HUES64 (cell line): ENCODE data around the gene OR5H2.
A peak's percentile ranks its signal among the peaks of the same experiment; 100 is the strongest.

ENCODE experiments used
- H3K27ac ChIP-seq: 2 replicates; pipeline ENCODE4 v1.7.0; 2013; ENCODE audit warnings: low read depth, low read length, inconsistent platforms
- H3K27me3 ChIP-seq: 2 replicates; pipeline ENCODE4 v1.6.1; 2013; ENCODE audit warnings: mild to moderate bottlenecking, low read length; ENCODE audit not compliant: insufficient read depth
- H3K36me3 ChIP-seq: 2 replicates; pipeline ENCODE4 v1.6.1; 2013; ENCODE audit warnings: mild to moderate bottlenecking, low read length; ENCODE audit not compliant: insufficient read depth
- H3K4me1 ChIP-seq: 2 replicates; pipeline ENCODE4 v1.6.1; 2013; ENCODE audit warnings: mild to moderate bottlenecking, low read length, moderate library complexity; ENCODE audit not compliant: insufficient read depth
- H3K4me3 ChIP-seq: 2 replicates; pipeline ENCODE4 v1.5.1; 2013; ENCODE audit warnings: mild to moderate bottlenecking, low read length, moderate library complexity
- H3K9ac ChIP-seq: 2 replicates; pipeline ENCODE4 v1.6.1; 2013; ENCODE audit warnings: mild to moderate bottlenecking, low read depth, low read length
- H3K9me3 ChIP-seq: 2 replicates; pipeline ENCODE4 v1.6.1; 2013; ENCODE audit warnings: low read depth, low read length; ENCODE audit not compliant: insufficient read depth
- WGBS: fragments of 150-250, 120-280 bp; methylation state at CpG from one replicate; pipeline ENCODE4 v1.1.7; 2013; ENCODE audit warnings: missing lambda C conversion rate; 5-methylcytosine and 5-hydroxymethylcytosine counted together

OR5H2 gene

DNA sequence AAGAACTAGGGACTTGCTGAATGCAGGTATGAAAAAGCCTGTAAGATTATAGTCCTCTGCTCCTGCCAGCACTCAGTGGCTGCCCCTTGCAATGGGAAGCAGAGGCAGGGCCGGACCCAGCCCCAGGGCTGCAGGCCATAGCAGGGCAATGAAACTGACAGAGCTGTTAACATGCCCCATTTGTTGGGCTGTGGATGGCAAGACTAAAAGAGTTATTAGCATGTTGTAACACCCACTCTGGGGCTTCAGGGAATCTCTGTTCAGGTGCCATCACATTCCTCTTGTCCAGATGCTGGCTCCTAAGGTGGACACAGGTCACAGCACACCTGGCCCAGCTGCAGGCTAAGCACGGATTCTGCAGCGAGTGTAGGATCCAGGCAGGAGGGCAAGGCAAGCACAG, 7.4 kb upstream of the OR5H2 start:
- Histone ChIP-seq H3K4me3 (no peak overlapping the region), H3K9ac (no peak overlapping the region), H3K27ac (no peak overlapping the region), H3K9me3 (peaks cover 7% of the 10 kb centered on the region), H3K36me3 (no peaks in the 10 kb centered on the region), H3K4me1 (peaks cover 4% of the 10 kb centered on the region; the same call in 1 of the 2 replicates), H3K27me3 (no peaks in the 10 kb centered on the region)
- 96% methylated on average over 3 of the region's 3 CpGs for whole genome bisulfite sequencing

DNA sequence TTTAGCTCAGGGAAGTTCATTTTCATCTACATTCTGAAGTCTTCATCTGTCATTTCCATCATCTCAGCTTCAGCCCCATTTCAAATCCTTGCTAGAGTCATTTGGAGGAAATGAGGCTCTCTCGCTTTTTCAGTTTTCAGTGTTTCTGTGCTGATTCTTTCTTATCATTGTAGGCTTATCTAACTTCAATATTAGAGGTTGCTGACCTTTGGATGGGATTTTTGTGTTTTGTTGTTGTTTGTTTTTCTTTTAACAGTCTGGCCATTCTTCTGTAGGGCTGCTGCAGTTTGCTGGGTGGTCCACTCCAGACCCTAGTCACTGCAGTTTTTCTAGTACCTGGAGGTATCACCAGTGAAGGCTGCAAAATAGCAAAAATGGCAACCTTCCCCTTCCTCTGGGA, 8.6 kb downstream of the OR5H2 start:
- H3K9ac ChIP-seq: no peak overlapping the region
- H3K36me3 ChIP-seq: no peaks in the 10 kb centered on the region
- no peaks in the 10 kb centered on the region for H3K27me3 ChIP-seq
- no peaks in the 10 kb centered on the region for H3K9me3 ChIP-seq
- no peaks in the 10 kb centered on the region for H3K4me1 ChIP-seq
- no peak overlapping the region for H3K27ac ChIP-seq
- 100% methylated on average over 1 of the region's 1 CpG for WGBS
- no peak overlapping the region for H3K4me3 ChIP-seq

DNA sequence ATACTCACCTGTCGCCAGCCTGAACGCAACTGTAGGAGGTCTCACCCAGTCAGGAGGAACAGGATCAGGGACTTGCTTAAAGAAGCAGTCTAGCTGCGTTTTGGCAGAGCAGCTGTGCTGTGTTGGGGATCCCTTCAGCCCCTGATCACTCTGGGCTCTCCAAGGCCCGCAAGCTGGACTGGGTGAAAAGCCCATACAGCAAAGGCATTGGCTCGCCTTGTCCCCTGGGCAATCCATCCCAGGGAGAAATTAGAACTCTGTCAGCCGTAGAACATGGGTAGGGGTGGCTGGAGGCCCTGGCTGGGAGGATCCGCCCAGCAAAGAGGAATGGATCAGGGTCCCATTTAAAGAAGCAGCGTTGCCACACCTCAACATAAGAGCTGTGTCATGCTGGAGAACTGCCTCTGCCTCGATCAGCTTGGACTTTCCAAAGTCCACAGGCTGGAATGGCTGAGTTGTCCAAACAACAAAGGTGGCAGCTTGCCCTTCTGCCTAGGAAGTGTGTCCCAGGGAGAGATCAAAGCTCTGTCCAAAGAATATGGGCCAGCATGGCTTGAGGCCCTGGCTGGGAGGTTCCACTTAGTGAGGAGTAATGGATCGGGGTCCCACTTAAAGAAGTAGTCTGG, 9.1 kb downstream of the OR5H2 start:
- no peaks in the 10 kb centered on the region for H3K36me3 ChIP-seq
- no peaks in the 10 kb centered on the region for H3K27me3 ChIP-seq
- H3K9me3 ChIP-seq: no peaks in the 10 kb centered on the region
- H3K9ac ChIP-seq: no peak overlapping the region
- no peak overlapping the region for H3K27ac ChIP-seq
- 94% methylated on average over 10 of the region's 10 CpGs for WGBS
- H3K4me1 ChIP-seq: no peaks in the 10 kb centered on the region
- no peak overlapping the region for H3K4me3 ChIP-seq

DNA sequence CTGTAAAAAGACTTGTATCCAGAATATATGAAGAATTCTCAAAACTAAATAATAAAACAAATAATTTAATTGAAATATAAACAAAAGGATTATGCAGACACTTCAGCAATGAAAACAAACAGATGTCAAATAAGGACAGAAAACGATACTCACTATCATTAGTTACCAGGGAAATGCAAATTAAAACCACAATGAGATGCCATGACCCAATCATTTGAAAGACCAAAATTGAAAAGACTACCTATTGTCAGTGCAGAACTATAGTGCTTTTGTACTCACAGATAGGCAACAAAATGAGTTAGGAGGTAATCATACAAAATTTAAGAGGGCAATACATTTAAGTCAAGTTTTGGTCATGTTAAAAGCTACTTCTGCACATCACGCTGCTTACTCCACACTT, 39.8 kb downstream of the OR5H2 start:
- H3K27ac ChIP-seq: no peak overlapping the region
- 95% methylated on average over 2 of the region's 2 CpGs for WGBS
- H3K27me3 ChIP-seq: no peaks in the 10 kb centered on the region
- H3K9ac ChIP-seq: no peak overlapping the region
- peaks cover 18% of the 10 kb centered on the region for H3K4me1 ChIP-seq
- no peak overlapping the region for H3K4me3 ChIP-seq
- H3K9me3 ChIP-seq: no peaks in the 10 kb centered on the region
- H3K36me3 ChIP-seq: no peaks in the 10 kb centered on the region

DNA sequence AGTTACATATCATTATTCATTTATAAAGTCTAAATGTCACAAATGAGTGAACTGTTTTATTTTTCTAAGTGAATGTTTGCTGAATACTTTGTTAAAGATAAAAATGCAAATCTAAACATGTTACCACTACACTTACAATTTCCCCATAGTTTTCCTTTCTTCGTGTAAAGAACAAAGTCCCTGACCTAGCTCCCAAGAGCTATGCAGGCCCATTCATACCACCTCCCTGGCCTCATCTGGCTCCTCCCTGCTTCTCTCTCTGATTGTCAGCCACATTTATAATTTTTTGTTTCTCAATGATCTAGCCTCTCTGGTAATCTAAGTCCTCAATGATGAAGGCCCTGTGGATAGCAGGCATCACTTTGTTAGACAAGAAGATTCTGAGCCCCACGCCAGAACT, 40.4 kb downstream of the OR5H2 start:
- no peaks in the 10 kb centered on the region for H3K36me3 ChIP-seq
- H3K9ac ChIP-seq: no peak overlapping the region
- no peaks in the 10 kb centered on the region for H3K27me3 ChIP-seq
- no peak overlapping the region for H3K27ac ChIP-seq
- H3K9me3 ChIP-seq: no peaks in the 10 kb centered on the region
- peaks cover 22% of the 10 kb centered on the region for H3K4me1 ChIP-seq
- WGBS: 92% methylated on average over 2 of the region's 2 CpGs
- peak overlapping the region; percentile 43; the same call in 1 of the 2 replicates for H3K4me3 ChIP-seq

DNA sequence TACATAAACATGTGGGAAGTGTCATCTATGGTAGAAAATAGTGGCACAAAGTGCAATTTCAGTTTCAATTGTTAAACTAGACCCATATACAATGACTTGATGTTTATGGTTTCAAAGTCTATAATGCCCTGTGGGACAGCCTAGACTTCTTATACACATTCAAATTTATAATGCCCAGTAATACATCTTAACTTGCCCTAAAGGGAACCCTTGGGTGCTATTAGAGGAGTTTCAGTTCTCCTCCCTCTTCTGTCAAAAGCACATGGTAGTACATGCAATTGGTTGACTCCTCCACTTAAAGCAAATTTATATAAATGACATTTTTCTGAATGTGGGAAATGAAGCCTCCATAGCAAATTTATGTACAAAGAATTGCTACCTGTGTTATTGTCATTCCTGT, 41.1 kb downstream of the OR5H2 start:
- Histone ChIP-seq H3K4me3 (peak overlapping the region; percentile 43), H3K4me1 (peaks cover 28% of the 10 kb centered on the region), H3K9ac (no peak overlapping the region), H3K36me3 (no peaks in the 10 kb centered on the region), H3K27me3 (no peaks in the 10 kb centered on the region), H3K9me3 (no peaks in the 10 kb centered on the region), H3K27ac (no peak overlapping the region)

DNA sequence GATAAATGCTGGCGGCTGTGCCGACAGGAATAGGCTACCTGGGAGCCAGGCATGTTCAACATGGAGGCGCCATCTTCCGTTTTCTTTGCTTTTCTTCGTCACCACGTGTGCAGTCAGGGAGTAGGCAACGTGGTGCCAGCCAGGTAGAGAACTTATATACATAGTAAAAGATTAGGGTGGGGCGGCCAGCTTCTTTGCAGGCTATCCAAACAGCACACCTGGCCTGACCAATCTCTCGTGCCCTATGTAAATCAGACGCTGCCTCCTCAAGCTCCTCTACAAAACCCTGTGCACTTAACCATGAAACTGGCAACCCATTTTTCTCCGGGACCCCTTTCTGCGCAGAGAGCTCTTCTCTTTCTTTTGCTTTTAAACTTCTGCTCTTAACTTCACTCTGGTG, 42.8 kb downstream of the OR5H2 start:
- Histone ChIP-seq H3K27me3 (no peaks in the 10 kb centered on the region), H3K36me3 (no peaks in the 10 kb centered on the region), H3K9me3 (no peaks in the 10 kb centered on the region), H3K9ac (peak overlapping the region; percentile 67), H3K4me1 (peaks cover 31% of the 10 kb centered on the region), H3K27ac (peak overlapping the region; percentile 73; the same call in 1 of the 2 replicates), H3K4me3 (peak overlapping the region; percentile 43)
- 89% methylated on average over 12 of the region's 12 CpGs for WGBS

DNA sequence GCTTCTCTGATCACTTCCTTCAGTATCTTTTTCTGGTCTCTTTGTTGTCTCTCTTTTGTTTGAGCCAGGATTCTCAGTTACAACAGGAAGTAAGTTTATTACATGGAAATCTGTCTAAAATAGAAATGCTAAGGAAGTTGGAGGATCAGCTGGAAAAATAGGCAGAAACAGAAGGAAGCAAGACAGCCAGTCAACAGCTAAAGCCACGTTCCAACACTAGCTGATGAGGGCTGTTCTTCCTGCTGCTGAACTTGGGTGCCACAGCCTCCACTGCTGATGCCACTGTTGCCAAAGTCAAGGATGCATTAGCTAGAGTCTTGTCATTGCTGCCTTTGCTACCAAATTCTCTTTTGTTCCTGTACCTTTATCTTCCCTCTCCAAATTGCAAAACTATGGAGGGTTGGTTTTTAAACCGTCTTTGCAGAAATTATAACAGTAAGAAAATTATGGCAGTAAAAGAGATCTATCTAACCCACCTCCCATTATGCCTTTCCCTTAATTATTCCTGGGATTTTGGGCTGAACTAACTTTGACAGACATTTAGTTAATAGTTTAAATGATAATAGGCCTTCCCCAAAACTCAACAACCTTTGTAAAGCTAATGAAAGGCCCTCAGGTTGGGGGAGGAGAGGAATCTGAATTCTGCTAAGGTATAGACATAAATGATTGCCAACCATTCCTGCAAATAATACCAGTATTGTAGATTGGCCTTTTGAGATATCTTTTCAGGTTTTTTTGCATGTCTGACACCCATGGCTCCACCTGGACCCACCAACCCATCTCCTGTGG, 44.0 kb downstream of the OR5H2 start:
- Histone ChIP-seq H3K9ac (peak overlapping the region; percentile 18), H3K4me3 (peak overlapping the region; percentile 23), H3K27ac (peak overlapping the region; percentile 73), H3K36me3 (no peaks in the 10 kb centered on the region), H3K27me3 (no peaks in the 10 kb centered on the region), H3K4me1 (peaks cover 31% of the 10 kb centered on the region), H3K9me3 (no peaks in the 10 kb centered on the region)
- WGBS: 48% methylated on average over 1 of the region's 2 CpGs

DNA sequence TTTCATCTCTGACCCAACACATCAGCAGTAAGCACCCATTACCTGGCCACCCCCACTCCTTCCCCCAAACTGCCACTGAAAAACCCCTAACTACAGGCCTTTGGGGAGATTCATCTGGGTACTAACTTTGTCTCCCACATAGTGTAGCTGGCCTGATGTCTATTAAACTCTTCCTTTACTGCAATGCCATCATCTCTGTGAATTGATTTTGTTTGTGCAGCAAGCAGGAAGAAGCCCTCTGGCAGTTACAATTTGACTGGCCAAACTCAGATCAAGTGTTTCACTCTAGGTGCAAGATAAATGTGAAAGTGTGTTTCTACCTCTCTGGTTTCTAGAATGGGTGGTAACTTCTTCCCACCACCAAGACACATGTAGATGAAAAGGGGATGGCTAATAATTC, 44.6 kb downstream of the OR5H2 start:
- Histone ChIP-seq H3K9me3 (no peaks in the 10 kb centered on the region), H3K27me3 (no peaks in the 10 kb centered on the region), H3K36me3 (no peaks in the 10 kb centered on the region), H3K4me1 (peaks cover 31% of the 10 kb centered on the region), H3K4me3 (peak overlapping the region; percentile 23), H3K27ac (peak overlapping the region; percentile 69), H3K9ac (peak overlapping the region; percentile 20; the same call in 1 of the 2 replicates)

DNA sequence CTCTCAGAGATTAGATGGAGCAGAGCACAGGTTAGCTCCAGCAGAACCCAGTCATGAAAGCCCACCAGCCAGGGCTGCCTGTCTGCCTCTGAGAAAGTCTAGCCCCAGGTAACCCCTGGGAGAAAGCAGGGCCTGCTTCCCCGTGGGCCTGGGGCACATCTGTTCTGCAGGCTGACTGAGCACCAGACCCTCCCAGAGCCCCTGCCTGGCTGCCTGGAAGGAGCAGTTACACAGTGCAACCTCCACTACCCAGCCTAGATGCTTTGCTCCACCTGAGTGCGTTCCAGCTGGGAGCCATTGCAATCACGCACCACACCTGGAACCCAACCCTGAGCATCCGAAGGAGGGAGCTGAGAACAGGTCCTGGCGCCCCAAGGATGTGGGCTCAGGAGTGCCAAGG, 46.6 kb downstream of the OR5H2 start:
- Histone ChIP-seq H3K36me3 (no peaks in the 10 kb centered on the region), H3K27me3 (no peaks in the 10 kb centered on the region), H3K9me3 (no peaks in the 10 kb centered on the region), H3K4me1 (peaks cover 31% of the 10 kb centered on the region), H3K9ac (no peak overlapping the region), H3K27ac (no peak overlapping the region), H3K4me3 (no peak overlapping the region)
- 96% methylated on average over 5 of the region's 5 CpGs for WGBS

DNA sequence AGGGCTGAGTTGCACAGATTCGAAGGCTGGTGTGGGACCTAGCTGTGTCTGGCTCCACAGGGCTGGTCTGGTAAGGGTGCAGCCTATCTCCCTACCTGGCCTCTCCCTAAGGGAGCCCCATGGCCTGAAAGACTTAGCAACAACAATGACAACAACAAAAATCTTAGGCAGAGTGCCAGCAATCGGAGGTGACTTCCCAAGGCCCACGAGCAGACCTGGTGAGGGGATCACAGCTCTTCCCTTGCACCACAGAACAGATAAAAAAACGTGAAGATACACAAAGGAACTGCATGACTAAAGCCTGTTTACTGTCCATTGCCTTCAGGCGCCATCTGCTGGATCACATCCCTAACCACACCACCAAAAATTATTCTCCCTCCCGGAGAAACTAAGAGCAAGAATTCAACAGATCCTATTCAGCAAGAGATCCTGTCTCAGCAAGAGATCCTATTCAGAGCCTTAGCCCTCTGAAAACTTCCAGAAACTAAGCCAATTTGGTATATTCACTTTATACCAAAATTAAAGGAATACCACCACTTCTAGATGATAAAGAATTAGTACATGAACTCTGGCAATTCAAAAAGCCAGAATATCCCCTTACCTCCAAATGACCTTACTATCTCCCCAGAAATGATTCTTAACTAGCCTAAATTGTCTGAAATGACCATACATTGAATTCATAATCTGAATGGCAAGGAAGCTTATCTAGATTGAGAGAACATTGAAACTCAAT, 47.3 kb downstream of the OR5H2 start:
- Histone ChIP-seq H3K9me3 (no peaks in the 10 kb centered on the region), H3K27me3 (no peaks in the 10 kb centered on the region), H3K36me3 (no peaks in the 10 kb centered on the region), H3K4me3 (no peak overlapping the region), H3K4me1 (peaks cover 31% of the 10 kb centered on the region), H3K9ac (no peak overlapping the region), H3K27ac (no peak overlapping the region)
- 17% methylated on average over 6 of the region's 6 CpGs for WGBS
